ENCODE measurements around the gene MYEOV. TPM values are rescaled to one million over a fixed set of nuclear protein-coding genes. Genes with fewer than 3 reads are reported as not detected.
A peak's percentile ranks its signal among the peaks of the same experiment; 100 is the strongest.

Gene MYEOV
- total and polyA plus RNA-seq, 9 of the 15 experiments (the other 6 are each of a cell fraction or from before 2014, with no cell fraction given), result 10.2 to 133 (median 32.2) TPM

DNA sequence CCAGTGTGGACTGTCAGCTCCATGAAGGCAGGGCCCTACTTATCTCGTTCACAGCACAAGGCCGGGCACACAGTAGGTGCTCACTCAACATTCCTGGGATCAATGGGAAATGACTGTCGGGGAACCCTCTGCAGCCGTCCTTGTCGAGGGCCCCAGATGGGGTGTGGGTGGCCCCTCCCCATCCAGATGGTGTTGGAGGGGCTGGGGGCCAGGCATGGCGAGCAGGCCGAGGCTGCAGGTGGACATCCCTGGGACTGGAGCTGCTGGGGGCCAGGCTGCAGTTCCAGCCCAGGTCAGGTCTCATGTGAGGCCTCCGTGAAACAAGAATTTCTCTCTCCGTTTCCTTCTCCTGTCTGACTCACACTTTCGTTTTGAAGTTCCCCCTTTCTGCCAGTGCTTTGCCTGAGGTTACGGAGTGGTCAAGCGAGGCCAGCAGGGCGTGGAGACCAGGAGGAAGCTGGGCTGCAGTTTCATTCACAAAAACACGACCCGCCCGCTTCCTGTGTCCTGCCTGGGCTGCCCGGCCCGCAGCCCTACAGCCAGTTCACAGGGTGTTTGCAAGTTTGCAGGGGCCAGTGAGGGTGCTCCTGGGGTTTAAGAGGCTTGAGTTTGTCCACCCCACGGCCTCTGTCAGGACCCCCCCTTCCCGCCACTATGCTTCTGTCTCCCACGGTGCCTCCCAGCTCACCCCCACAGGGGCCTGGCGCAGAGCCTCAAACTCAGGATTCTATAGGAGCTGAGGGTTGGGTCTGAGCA lies 4.5 kb downstream of the MYEOV start (continued):
- 0 out of 2 replicates have a peak, but pooled peaks have one; percentile 11 for TF ChIP-seq TCF3 (CRISPR knock-in tag; IDR thresholded peaks at IDR 0.05)
- TF ChIP-seq FOSL1 (tag; conservative IDR thresholded peaks at IDR 0.05), result peak; percentile 83
- no peak for TF ChIP-seq MEIS2 (IDR thresholded peaks at IDR 0.05; ENCODE audit: partially characterized antibody)
- no peak for TF ChIP-seq BDP1 (IDR thresholded peaks at IDR 0.05; ENCODE audit: insufficient read depth, insufficient read length)
- TF ChIP-seq, protein P1, sequence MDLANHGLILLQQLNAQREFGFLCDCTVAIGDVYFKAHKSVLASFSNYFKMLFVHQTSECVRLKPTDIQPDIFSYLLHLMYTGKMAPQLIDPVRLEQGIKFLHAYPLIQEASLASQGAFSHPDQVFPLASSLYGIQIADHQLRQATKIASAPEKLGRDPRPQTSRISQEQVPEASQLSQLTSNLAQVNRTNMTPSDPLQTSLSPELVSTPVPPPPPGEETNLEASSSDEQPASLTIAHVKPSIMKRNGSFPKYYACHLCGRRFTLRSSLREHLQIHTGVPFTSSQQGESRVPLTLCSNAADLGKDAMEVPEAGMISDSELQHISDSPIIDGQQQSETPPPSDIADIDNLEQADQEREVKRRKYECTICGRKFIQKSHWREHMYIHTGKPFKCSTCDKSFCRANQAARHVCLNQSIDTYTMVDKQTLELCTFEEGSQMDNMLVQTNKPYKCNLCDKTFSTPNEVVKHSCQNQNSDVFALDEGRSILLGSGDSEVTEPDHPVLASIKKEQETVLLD (IDR thresholded peaks at IDR 0.05), result no peak
- TF ChIP-seq SRSF1 (IDR thresholded peaks at IDR 0.05; ENCODE audit: low read depth, low read length), result no peak
- no peak for TF ChIP-seq TOE1 (IDR thresholded peaks at IDR 0.05; ENCODE audit: borderline replicate concordance)
- TF ChIP-seq TOE1 (CRISPR knock-in tag; IDR thresholded peaks at IDR 0.05; ENCODE audit: borderline replicate concordance, low read depth), result no peak
- TF ChIP-seq CBFB (CRISPR knock-in tag; IDR thresholded peaks at IDR 0.05), result 0 out of 2 replicates have a peak, but pooled peaks have one; percentile 55
- TF ChIP-seq CEBPG (CRISPR knock-in tag; IDR thresholded peaks at IDR 0.05), result no peak
- TF ChIP-seq CEBPG (tag; conservative IDR thresholded peaks at IDR 0.05 in 1 of 2, IDR thresholded peaks at IDR 0.05 in 1 of 2), result no peak
- TF ChIP-seq, protein P2, sequence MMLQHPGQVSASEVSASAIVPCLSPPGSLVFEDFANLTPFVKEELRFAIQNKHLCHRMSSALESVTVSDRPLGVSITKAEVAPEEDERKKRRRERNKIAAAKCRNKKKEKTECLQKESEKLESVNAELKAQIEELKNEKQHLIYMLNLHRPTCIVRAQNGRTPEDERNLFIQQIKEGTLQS (IDR thresholded peaks at IDR 0.05), result peak; percentile 63
- TF ChIP-seq, protein P2 (CRISPR knock-in tag; conservative IDR thresholded peaks at IDR 0.05), result no peak; the same call in 1 of the 2 replicates
- peak; percentile 36; the same call in 1 of the 2 replicates for TF ChIP-seq ZBTB1 (CRISPR knock-in tag; IDR thresholded peaks at IDR 0.05; ENCODE audit: borderline replicate concordance, low read depth)
- 0 out of 4 replicates have a peak, but pooled peaks of 1 of the 2 experiments have one; percentile 21 for TF ChIP-seq FOXK2 (conservative IDR thresholded peaks at IDR 0.05 in 1 of 2, IDR thresholded peaks at IDR 0.05 in 1 of 2; ENCODE audit: low read depth in 2 of 2)
- TF ChIP-seq, protein P3, sequence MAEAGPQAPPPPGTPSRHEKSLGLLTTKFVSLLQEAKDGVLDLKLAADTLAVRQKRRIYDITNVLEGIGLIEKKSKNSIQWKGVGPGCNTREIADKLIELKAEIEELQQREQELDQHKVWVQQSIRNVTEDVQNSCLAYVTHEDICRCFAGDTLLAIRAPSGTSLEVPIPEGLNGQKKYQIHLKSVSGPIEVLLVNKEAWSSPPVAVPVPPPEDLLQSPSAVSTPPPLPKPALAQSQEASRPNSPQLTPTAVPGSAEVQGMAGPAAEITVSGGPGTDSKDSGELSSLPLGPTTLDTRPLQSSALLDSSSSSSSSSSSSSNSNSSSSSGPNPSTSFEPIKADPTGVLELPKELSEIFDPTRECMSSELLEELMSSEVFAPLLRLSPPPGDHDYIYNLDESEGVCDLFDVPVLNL (CRISPR knock-in tag; IDR thresholded peaks at IDR 0.05; ENCODE audit: low read depth), result no peak
- no peak for TF ChIP-seq ZNF696 (CRISPR knock-in tag; conservative IDR thresholded peaks at IDR 0.05)
- peak in 1 of 2 experiments; percentile 21; a peak in 2 of 4 replicates for TF ChIP-seq NRF1 (conservative IDR thresholded peaks at IDR 0.05 in 1 of 2, IDR thresholded peaks at IDR 0.05 in 1 of 2)
- TF ChIP-seq EZH2 (IDR thresholded peaks at IDR 0.05; ENCODE audit: borderline replicate concordance, low read depth, low read length), result no peak
- TF ChIP-seq ELF4 (CRISPR knock-in tag; IDR thresholded peaks at IDR 0.05), result no peak
- peak in 1 of 2 experiments; percentile 33; a peak in 1 of 4 replicates for TF ChIP-seq RAD21 (CRISPR knock-in tag; conservative IDR thresholded peaks at IDR 0.05 in 1 of 2, IDR thresholded peaks at IDR 0.05 in 1 of 2)
- TF ChIP-seq TARDBP (IDR thresholded peaks at IDR 0.05), result no peak
- TF ChIP-seq SAP30 (IDR thresholded peaks at IDR 0.05; ENCODE audit: borderline replicate concordance, insufficient read depth, low read depth, low read length, poor library complexity, severe bottlenecking), result no peak

Measured in K562 (cell line).